EH (cell line): Measurements from ENCODE around the gene TAL1.

Experiments used
- DNase-seq: peaks from one replicate; pipeline ENCODE4 v3.0.0-alpha.2; 2015; ENCODE audit warnings: low read depth

Gene TAL1

DNA sequence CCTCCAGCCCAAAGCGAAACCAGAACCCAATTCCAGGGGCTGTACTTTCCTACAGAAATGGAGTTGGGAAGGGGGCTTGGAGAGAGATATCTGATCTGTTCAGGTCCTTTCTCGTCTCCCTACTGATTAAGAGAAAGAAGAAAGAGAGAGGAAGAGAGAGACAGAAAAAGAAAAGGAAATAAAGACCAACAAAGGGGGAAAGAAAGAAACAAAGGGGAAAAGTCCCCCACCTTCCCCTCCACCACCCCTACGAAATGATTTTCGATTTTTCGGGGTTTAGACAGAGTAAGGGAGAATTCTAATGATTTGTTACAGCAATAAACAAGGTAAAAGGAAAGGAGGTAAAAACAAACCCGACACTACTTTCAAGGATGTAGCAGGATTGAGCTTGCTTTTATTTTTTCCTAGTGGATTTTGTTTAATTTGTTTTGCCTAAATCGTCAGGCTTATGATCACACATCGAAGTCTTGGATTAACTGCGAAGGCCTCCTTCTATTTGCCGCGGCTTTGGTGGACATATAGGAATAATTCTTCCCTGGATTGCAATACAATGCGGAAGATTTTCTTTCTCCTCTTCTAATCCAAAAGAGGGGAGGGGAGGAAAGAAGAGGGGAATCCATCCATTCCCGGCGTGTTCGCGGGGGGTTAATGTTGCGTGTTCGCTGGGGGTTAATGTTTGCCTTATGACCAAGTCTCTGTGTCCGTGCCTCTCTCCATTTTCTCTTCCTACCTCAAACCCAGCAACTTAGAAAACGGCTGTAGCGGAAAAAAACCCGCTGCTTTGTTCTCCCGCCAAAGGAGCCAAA lies 1.9 kb downstream of the TAL1 start:
- DNase-seq: no peak

DNA sequence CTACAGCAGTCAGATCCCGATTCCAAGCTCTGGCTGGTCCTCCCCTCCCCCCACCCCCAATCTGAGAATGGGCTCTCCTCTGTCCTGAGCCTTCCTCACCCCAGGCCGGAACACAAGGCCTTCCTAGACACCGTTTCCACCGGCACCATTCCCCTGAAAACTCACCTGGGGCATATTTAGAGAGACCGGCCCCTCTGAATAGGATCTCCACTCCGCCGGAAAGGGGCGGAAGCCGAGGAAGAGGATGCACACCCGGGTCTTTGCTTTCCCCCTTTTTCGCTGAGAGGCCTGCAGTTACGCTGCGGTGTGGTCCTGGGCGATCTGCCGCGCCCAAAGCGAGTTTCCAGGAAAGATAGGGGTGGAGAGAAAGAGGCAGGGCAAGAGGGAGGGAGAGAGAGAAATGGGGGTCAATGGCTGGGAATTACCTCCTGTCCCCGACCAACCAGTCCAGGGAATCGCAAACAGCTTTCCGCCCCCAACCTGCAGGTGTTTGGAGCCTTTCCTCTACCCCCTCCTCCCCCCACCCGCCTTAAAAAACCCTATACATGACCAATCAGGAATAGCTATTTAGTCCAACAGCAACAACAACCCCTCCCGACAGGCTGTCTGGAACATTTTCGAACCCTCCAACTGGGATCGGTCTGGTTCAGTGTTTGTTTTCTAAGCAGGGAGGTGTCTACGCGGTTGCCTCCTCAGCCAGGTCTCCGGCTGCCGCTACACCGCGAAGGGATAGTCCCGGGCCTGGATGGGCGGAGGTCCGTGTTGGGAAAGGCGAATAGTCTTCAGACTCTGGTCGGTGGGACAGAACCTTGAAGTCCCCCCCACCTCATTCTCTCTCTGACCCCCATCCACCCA lies 2.8 kb downstream of the TAL1 start:
- DNase-seq: no peak

DNA sequence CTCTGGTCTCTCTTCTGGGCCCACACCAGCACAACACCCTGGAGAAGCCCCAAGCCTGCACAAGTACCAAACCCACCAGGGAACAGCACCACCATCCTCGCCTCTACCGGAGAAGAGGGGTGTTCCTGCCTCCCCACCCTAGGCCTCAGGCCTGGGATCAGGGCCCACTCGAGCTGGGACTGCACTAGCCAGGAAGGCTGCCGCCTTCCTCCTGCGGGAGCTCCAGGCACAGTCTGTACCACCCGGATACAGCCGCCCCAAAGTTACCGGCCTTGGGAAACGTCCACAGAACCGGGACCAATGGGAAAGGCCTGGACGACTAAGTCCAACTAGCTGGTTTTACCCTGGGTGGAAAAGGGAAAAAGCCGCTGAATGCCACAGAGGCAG lies 3.4 kb downstream of the TAL1 start:
- DNase-seq: no peak

DNA sequence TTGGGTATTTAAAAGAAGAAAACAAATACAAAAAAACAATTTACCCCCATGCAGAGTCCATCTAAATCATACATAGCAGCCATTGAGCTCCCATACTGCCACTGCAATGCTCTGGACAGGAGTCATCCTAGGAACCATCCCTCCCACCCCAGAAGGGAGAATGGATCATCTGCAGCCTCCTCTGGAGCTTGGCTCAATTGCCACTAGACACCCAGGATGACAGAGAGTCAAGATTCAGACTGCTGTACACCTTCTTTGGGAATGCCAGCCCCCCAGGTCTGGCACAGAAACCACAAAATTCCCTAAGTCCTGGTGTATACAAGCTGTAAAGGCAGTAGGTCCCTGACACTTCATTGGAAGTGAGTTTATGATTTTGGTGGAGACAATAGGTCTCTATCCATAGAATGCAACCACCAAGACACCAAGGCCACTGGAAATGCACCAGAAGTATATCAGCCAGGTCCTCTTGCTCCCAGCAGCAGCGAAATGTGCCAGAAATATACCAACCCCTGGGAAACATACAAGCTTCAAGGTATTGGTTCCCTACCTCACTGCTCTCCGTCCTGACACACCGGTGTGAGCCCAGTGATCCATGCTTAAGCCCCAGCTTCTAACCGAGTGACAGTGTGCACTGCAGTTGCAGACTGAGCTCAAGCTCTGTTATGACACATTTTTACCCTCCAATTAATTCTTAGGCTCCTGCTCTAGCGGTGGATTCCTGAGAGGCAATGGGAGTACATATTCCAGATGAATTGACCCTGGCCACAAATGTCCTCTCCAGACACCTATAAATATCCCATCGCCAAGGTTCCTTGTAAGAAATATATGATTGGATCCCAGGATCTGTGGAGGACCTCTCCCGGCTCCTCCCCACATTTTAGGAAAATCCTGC lies 4.4 kb downstream of the TAL1 start:
- DNase-seq: no peak

DNA sequence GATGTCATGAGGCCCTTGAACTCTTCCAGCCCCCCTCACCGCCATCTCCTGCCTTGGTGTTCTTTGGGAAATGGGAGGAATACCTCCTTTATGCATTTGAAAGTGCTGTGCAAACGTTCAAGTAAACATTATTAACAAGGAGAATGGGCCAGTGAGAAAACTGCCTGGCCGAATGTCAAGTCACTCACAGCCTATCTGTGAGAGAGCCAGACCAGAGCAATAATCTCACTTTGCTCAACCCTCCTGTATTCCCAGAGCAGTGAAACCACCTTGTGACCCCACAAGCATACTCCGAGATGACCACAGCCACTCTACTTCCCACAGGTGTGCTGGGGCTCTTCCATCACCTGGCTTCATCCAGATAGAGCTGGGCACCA lies 5.2 kb downstream of the TAL1 start:
- no peak for DNase-seq

DNA sequence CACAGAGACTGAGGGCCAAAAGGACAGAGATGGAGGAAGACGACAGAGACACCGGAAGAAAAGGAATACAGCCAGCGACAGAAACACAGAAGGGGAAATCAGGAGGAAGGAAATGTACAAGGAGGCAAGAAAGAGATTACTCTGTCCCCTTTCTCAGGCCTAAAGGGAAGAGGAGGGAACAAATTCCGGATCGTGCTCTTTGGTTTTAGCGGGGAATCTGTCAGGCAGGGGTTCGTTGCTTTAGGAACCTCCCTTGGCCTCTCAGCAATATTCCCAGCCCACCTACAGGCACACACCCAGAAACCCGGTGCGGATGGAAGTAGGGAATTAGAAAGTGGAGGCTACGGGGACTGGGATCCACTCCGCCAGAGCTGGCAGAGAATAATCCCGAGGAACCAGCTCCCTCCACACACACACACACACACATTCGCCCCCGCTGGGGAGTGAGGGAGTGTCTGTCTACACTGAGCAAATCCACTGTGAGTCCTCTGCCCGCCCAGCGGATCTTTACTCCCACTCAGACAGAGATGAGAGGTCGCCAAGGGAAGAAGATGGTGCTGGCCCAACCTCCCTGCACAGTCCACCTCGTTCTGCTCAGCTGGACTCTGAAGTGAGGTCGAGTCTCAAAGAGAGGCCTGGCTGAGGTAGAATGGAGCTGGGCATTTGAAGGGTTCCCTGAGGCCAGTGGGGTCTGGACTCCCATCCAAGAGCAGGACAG lies 5.7 kb downstream of the TAL1 start:
- no peak for DNase-seq

DNA sequence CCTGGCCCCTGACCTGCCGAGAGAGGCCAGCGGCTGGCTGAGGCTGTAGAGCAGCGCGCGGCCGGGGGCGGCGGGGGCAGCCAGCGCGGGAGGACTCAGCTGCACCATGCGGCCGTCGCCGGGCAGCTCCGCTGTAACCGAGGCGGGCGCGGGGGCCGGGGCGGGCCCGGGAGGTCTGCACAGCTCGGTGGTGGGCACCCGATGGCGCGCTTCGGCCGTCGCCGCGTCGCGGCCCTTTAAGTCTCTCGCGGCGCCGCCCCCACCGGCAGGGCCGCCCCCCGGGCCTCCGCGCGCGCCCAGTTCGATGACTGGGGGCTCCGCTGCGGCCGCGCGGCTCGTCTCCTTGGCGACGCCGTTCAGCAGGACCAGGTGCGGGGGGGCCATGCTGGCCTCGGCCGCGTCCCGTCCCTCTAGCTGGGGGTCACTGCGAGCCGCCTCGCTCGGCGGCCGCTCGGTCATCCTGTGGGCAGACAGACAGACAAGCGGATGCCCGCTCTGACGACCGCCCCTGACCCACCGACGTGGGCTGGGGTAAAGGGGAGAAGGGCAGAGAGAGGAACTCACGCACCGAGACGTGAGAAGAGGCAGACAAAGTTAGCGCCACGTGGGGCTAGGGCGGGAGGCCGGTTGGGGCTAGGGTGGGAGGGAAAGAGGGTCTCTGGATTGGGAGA lies 6.5 kb downstream of the TAL1 start:
- no peak for DNase-seq

DNA sequence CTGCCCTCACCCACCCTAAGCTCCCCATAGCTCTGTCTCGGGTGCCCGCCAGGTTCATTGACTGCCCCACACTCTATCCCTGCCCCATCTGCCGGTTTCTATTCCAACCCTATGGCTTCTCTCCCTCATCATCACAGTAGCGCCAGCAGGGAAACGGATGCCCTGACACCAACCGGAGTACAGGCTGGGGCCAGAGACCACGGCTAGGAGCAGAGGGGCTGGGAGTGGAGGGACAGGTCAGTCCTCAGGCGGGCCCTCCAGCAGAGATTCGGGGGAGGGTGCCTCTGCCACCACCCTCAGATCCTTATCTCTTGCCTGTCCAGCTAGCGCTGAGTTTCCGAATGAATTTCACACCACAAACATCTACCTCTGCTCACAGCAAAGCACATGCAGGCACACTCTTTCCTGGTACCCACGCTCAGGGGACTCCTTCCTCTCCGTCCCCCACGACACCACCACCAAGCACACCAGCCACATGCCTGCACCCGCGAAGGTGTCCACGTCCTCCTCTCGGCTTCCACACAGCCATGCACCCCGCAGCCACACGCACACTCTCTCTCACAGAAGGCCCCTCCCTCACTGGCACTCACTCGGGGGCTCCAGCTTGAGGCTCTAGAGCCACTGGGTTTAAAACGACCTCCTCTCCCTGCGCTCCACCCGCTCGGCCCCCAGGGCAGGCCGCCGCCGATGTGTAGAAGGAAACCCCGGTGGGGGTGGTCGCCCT lies 7.2 kb downstream of the TAL1 start:
- no peak for DNase-seq

DNA sequence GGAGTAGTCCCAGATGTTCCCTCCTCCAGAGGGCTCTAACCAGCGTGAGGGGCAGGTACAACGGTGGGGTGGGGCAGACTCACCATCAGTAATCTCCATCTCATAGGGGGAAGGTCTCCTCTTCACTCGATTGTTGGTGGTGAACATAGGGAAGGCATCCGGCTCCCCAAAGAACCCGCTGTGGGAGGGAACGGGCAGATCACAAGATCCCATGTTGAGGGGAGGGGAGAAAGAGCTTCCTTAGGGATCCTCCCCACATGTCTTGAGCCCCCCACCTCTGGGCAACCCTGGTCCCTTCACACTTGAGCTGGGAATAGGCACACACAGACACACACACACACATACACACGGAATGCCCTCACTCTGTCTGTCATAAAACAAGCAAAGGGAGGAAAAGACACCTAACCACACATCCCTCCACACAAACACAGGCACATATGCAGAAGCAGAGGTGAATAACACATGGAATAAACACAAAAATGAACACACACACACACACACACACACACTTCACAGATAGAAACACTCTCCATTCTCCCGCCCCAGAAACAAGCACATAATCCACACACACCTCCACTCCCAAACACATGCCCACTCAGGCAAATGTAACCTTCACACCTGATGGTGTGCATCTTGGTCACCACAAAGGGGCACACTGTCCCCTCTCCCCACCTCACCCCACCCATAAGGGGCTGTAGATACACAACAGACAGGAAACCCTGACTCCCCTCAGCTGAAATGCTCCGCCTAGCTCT lies 7.9 kb downstream of the TAL1 start:
- no peak for DNase-seq

DNA sequence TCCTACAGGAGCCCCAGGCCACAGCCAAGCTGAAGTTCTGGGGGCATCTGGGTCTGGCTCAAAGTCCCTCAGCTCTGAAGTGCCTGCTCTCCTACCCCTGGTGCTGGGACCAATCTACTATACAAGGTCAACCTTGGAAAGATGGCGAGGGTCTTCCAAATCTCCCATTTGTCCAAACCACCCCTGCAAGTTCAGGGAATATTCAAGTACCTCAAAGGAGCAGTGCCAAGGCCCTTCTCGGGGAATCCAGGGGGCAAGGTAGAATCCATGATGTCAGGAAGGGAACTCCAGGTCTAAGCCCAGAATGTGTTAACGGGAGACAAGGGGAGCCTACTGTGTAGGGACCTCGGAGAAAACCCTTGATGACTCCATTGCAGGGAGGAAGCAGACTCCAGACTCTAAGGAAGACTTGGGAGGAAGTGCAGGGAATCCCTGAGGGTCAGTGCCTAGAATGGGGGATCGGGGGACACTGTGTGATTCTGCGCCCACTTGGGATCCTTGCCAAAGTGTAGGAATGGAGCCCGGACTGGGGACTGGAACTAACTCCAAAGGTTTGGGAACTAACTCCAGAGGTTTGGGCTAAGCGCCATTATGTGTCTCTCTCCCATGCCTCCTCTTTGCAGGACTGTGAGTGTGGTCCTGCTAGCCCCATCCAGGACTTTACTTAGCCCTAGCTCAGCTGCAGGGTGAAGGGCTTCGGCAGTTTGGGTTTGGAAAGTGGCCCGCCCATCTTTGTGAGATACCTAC lies 8.7 kb downstream of the TAL1 start:
- no peak for DNase-seq

DNA sequence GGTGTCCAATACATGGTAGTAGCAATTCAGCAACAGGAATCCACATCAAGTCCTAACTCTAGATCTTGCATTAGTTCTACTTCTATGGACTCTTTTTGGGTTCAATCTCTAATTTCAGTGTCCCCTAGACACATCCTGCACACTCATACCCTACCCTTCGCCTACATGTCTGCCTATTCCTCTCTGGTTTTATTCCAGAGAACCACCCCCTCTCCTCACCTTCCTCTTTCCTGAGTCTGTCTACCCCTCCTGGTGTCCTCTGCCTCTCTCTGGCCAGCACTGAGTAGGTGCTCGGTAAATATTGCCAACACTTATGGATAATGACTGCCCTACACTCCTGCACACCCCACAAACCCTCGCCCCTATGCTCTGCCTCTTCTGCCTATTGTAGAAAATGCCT lies 9.5 kb downstream of the TAL1 start:
- DNase-seq: no peak

DNA sequence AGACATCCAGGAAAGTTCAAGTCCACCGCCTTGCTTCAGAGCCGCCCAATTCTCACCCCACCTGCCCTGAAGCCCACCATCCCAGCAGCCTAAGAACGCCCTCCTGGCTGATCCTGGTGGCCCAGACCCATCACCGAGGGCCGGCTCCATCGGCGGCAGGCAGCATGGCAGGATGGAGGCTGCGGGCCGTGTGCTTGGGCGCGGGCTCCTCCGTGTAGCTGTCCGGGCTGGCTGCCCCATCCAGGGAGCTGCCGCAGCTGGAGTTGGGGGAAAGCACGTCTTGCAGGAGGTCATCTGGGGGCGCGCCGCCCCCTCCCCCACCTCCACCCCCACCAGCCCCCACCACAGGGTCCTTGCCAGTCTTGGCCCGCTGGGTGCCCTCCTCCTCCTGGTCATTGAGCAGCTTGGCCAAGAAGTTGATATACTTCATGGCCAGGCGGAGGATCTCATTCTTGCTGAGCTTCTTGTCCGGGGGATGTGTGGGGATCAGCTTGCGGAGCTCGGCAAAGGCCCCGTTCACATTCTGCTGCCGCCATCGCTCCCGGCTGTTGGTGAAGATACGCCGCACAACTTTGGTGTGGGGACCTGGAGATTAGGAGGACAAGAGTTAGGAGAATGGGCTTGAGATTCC lies 12.3 kb downstream of the TAL1 start:
- no peak for DNase-seq

DNA sequence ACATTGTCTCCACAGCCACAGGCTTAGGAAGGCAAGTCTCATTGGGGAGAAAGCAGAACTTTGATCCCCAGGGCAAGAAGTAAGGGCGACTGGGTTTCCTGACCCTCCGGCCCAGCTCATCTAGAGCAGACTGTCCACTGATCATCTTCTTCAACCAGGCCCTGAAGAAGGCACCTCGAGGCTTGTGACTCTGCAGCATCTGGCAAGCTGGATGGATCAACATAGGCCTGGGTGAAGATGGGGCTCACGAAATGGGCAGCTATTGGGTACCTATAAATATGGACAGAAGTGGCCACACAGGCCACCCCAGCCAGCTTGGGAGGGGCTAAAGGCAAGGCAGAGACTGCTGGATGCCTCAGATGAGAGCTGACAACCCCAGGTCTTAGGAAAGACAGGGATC lies 13.0 kb downstream of the TAL1 start:
- DNase-seq: no peak

DNA sequence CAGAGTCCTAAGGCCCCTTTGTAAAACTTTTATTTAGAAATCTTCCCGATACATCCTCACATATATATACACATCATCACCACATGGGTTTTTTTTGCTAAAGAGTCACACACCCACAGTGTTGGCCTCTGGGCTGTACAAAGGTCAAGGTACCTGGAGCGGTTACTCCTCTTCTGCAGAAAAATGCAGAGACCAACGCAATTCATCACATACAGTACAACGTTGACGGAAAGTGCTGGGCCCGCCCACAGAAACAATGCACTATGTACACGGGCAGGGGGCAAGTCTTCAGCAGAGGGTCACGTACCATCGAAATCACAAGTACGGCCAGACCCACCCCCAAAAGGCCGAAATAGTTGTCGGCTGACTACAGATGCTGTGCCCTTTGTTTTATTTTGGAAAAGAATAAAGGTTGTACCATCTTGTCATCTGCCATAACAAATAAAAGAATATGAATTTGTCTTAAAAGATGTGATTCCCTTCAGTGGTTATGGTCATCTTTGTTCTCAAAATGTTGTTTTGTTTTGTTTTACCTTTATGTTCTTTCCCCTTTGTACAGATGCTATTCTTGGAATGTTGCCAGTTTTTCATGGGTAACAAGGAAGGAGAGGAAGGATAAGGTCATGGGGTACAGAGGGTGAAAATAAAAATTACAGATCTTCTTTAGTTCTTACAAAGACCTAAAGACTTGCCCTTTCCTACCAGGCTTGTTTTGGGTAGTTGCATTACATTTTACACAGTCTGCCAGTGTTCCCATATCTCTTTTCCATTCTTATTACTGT lies 15.6 kb downstream of the TAL1 start:
- no peak for DNase-seq

DNA sequence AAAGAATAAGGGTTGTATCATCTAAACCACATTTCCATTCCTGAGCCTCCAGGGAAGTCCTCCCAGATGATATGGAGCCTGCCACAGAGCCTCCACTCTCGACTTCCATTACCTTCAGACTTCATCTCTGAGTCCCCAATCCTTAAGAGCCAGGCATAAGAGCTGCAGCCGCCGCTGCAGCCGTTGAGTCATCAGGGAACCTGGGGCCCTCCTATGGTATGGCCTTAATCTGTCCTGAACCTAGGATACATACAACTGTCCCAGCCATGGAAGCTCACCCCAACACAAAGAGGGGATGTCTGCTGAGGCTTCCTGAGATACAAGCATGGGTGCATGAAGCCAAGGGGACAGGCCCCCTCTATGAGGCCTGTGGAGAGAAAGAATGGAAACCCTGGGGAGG lies 16.3 kb downstream of the TAL1 start:
- DNase-seq: no peak

DNA sequence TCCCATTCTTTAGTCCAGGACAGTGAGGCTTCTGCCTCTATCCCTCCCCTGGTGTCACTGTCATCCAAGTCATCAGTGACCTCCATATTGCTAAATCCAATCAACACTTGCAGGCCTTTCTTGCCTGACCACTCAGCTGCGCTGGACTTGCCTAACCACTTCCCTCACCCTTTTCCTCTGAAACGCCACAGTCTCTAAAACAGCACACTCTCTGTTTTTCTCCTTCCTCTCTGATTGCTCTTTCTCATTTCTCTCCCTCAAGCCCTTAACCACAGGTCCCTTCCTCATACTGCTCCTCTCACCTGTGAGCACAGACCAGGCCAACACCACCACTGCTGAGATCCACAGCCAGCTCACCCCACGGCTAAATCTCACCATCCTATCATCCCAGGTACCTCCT lies 17.5 kb downstream of the TAL1 start:
- no peak for DNase-seq

DNA sequence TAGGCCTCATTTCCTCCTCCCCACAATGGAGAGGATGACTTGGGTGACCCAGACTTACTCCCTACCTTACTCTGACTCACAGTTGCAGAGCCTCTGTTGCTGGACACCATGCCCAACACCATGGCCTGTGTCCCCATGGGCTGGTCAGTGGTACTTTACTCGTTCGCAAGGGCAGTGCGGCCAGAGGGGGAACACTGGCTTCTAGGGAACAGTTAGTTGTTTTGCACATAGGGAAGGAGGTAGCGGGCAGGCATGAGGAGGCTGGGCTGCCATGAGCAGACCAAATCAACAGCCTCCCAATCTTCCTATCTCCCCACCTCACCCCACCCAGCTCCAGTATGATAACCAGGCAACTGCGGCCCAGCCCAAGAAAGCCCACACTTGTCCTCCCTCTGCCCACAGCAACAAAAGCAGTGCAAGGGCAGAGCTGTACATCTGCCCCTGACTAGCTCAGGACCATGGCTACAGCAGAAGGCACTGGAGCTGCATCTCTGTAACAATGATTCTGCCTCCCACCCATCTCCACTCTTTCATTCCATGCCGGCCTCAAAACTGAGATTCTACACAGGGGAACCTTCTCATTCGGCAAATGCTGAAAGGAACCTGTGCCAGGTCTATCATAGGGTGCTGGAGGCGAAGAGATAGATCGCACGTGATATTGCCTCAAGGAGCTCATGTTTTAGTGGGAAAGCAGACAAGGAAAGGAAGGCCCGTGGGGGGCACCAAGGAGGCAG lies 18.6 kb downstream of the TAL1 start:
- no peak for DNase-seq
